GM12801 (cell line): ENCODE measurements around the gene CMTM4.

Source experiments
- TF ChIP-seq, protein P1 (sequence below): IDR thresholded peaks from one replicate; pipeline ENCODE4 v1.5.1; 2011; ENCODE audit warnings: control low read depth; ENCODE audit not compliant: insufficient read length; ENCODE audit errors: extremely low read depth

The CMTM4 gene

DNA sequence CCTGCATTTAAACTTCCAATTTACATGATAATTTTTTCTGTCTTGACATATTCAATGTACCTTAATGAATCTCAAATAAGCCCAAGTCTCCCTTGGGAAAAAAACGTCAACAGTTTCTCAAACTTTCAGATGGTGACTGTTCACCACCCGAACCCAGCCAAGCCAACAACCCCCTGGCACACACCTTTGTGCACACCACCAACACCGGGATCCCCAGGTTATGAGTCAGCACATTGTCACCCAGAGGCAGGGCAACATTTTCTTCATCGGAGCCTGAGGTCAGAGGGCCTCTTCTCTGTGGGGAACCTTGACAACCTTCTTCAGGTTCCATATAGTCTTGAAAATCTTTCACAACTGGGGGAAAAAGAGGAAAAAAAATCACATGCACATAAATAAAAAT is 39.3 kb upstream of the CMTM4 start:
- TF ChIP-seq, protein P1, sequence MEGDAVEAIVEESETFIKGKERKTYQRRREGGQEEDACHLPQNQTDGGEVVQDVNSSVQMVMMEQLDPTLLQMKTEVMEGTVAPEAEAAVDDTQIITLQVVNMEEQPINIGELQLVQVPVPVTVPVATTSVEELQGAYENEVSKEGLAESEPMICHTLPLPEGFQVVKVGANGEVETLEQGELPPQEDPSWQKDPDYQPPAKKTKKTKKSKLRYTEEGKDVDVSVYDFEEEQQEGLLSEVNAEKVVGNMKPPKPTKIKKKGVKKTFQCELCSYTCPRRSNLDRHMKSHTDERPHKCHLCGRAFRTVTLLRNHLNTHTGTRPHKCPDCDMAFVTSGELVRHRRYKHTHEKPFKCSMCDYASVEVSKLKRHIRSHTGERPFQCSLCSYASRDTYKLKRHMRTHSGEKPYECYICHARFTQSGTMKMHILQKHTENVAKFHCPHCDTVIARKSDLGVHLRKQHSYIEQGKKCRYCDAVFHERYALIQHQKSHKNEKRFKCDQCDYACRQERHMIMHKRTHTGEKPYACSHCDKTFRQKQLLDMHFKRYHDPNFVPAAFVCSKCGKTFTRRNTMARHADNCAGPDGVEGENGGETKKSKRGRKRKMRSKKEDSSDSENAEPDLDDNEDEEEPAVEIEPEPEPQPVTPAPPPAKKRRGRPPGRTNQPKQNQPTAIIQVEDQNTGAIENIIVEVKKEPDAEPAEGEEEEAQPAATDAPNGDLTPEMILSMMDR, result no peak

DNA sequence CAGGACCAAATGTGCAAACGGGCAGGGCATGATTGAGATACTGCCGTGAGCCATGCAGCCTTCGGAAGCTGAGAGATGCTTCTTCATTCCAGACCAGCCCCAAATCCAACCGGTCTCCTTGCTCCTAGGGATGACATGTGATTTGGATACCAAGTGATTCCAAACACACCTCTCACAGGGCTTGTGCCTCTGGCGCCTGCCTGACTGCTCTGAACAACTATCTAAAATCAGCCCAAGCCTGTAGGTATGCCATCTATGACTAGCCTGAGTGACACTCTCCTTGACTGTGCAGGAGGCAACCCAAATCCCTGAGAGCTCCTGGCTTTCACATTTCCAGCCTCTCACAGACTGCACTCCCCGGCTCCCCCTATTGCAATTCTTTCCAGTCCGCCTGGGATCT is 34.6 kb upstream of the CMTM4 start:
- TF ChIP-seq, protein P1, result no peak

DNA sequence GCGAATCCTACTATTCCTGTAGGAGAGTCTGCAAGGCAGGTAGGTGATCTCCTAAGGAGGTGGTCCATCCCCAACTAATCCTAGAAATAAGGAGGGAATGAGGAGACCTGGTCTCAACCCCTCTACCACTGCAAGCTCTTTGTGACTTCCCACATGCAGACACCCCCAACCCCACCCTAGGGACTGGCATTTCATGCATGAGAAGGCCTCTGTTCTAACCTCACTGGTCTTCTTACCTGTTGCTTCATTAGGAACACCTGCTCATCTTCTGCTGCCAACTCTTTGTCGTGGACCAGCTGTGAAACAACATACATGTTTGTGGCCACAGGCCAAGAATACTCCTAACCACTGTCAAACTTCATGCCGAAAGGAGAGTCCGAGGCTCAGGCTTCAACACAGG is 32.3 kb upstream of the CMTM4 start:
- TF ChIP-seq, protein P1, result no peak

DNA sequence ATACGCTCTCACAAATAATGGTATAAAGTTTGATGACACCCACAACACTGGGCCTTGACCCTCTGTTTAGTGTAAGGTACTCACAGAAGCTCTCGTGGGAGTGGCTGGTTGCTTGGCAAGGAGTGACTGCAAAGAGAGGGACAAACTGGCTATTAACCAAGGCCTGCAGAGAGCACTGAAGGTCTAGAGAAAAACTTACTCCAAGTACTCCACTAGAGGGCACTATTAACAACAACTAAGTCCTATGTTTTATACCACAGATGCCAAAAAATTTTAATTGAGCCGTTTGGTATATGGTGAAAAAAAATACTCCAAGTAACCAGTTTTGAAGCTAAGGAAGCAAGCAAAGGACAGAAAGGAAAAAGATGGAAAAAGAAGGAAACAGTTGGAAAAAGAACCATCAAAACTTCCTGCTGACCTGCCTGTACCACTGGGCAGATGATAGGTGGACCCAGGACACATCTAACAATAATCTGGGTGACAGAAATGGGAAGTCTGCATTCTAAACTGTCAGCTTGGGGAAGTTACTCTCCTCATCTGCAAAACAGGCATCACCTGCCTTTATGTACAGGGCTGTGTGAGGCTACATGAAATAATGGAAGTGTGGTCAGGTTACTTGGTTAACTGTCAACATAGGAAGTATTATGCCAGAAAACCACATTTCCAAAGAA is 31.7 kb upstream of the CMTM4 start:
- TF ChIP-seq, protein P1, result no peak

DNA sequence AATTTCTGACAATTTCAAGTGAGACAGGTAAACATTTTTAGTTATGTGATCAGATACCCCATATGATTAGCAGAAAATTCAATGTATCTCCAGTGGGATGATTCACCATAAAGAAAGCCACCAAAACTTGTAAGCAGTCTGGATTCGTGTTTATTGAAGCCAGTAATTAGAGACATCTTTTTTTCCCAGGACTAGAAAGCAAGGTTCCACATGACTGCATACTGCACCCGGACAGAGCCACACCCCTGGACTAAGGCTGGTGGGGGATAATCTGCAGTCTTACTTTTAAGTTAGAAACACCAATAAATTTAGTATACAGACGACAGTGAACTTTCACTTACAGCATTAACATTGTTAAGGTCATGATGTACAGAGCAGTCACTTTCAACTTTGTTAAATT is 24.2 kb upstream of the CMTM4 start:
- TF ChIP-seq, protein P1, result no peak

DNA sequence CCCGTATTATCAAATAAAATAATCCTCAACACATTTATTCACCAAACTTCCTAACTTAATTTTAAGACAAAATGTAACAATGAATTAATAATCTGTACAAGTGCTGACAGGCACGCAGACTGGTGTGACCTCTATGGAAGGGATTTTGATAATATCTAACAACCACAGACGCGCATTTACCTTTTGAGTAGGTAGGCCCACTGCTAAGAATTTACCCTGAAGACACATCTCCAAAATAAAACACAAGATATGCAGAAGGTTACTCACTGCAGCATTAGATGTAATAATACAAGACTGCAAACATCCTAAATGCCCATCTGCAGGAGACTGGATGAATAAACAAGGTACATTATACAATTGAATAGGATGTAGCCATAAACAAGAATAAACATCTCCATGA is 22.7 kb upstream of the CMTM4 start:
- TF ChIP-seq, protein P1, result no peak

DNA sequence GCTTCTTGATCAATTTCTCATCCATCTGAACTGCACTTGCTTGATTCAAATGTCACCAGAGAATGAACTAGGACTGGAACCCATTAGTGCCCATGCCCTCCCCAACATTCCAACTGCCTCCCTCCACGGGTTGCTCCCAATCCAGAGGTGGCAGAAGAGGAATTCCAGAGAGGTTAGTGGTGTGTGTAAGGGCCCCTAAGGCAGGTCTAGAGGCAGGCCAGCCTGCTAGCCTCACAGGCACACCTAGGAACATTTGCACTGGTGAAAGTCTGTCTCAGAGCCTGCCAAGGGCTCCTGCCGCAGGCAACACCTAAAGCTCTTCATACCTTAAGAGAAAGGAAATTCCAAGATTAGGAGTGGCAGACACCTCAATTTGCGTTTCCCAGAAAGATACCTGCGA is 21.2 kb upstream of the CMTM4 start:
- TF ChIP-seq, protein P1, result no peak
